Stimulated activated CD8-positive, alpha-beta memory T cell treated with anti-CD3 and anti-CD28 coated beads, Interleukin-4, amount 100 ng/mL, for 1 hour (primary cell): Measurements from ENCODE around the gene CEP104.
"Not testable (repeated sequence)": the region's sequence is repeated elsewhere in the genome, so short reads cannot be mapped to it uniquely, and the experiment has no call there.

Source experiments
- DNase-seq, 2 donors: peaks; one replicate each; pipeline ENCODE4 v3.0.0-alpha.2; 2020; ENCODE audit warnings: low read depth in 2 of 2, low spot score in 1 of 2

Gene CEP104

GRCh38 chr1:3803905-3804626 lies 52.9 kb downstream of the CEP104 start:
- no peak for DNase-seq

- DNase-seq = not testable (repeated sequence)
Observed at GRCh38 chr1:3800795-3801194, 56.2 kb downstream of the CEP104 start.

- no peak for DNase-seq
Observed at GRCh38 chr1:3799976-3800685, 56.9 kb downstream of the CEP104 start.

- DNase-seq = peak; percentile 89 to 91
Observed at GRCh38 chr1:3796215-3797061, 60.6 kb downstream of the CEP104 start, which contains the start of gene LRRC47. TSS of gene LRRC47 (minus strand) at chr1:3796498. CDS start at chr1:3796476, 22 bp downstream.

- no peak for DNase-seq
Observed at GRCh38 chr1:3795453-3796214, 61.4 kb downstream of the CEP104 start.

- DNase-seq = no peak
Observed at GRCh38 chr1:3790952-3791351, 66.1 kb downstream of the CEP104 start.

- no peak for DNase-seq
Observed at GRCh38 chr1:3790500-3790923, 66.5 kb downstream of the CEP104 start.

GRCh38 chr1:3789421-3790300 lies 67.3 kb downstream of the CEP104 start:
- DNase-seq = no peak

GRCh38 chr1:3788756-3789420 lies 68.1 kb downstream of the CEP104 start:
- DNase-seq = no peak

GRCh38 chr1:3787745-3788605 lies 69.0 kb downstream of the CEP104 start:
- no peak for DNase-seq

GRCh38 chr1:3787349-3787715 lies 69.7 kb downstream of the CEP104 start:
- DNase-seq = no peak

- DNase-seq = no peak
Observed at GRCh38 chr1:3786468-3787348, 70.3 kb downstream of the CEP104 start.

- DNase-seq = no peak
Observed at GRCh38 chr1:3785456-3786157, 71.4 kb downstream of the CEP104 start.

GRCh38 chr1:3785045-3785444 lies 72.0 kb downstream of the CEP104 start:
- DNase-seq = no peak

- no peak for DNase-seq
Observed at GRCh38 chr1:3783651-3784474, 73.1 kb downstream of the CEP104 start.

GRCh38 chr1:3780901-3781300 lies 76.1 kb downstream of the CEP104 start:
- DNase-seq = no peak
